Astrocyte of the spinal cord (primary cell): ENCODE data around the gene CACNA1I.

ENCODE experiments used
- DNase-seq: peaks from one replicate; pipeline ENCODE4 v3.0.0; 2011; ENCODE audit warnings: low read depth, low spot score
- H3K4me3 ChIP-seq: 2 replicates; pipeline ENCODE4 v1.5.1; 2011; ENCODE audit warnings: low read depth, mild to moderate bottlenecking, low read length, moderate library complexity
- CTCF ChIP-seq: IDR thresholded peaks from 2 replicates; pipeline ENCODE4 v1.5.1; 2012; ENCODE audit warnings: low read depth, mild to moderate bottlenecking, low read length, inconsistent platforms
- in situ Hi-C: cut with HindIII; loops from 2 replicates; pipeline ENCODE4 v1.10.0; 2017; ENCODE audit warnings: low sequenced_read_pairs

CACNA1I gene

GRCh38 chr22:39656495-39657490, 86.2 kb downstream of the CACNA1I start:
- in situ Hi-C loops, result no loop called here
- DNase-seq, result no peak
- H3K4me3 ChIP-seq, result no peak overlapping the region
- TF ChIP-seq CTCF, result no peak

GRCh38 chr22:39658367-39658766, 87.8 kb downstream of the CACNA1I start:
- no peak for DNase-seq
- H3K4me3 ChIP-seq, result no peak overlapping the region
- in situ Hi-C loops, result no loop called here
- TF ChIP-seq CTCF, result no peak

GRCh38 chr22:39658806-39659463, 88.4 kb downstream of the CACNA1I start:
- no peak overlapping the region for H3K4me3 ChIP-seq
- no peak for DNase-seq
- no peak for TF ChIP-seq CTCF
- in situ Hi-C loops, result no loop called here

- no peak overlapping the region for H3K4me3 ChIP-seq
- in situ Hi-C loops, result no loop called here
- DNase-seq, result no peak
- no peak for TF ChIP-seq CTCF
These were observed 90.9 kb downstream of the CACNA1I start for GRCh38 chr22:39661501-39661841.

GRCh38 chr22:39661842-39662685, 91.5 kb downstream of the CACNA1I start:
- DNase-seq, result no peak
- in situ Hi-C loops, result no loop called here
- no peak for TF ChIP-seq CTCF
- H3K4me3 ChIP-seq, result no peak overlapping the region

GRCh38 chr22:39662686-39663052, 92.1 kb downstream of the CACNA1I start:
- H3K4me3 ChIP-seq, result no peak overlapping the region
- no peak for TF ChIP-seq CTCF
- no peak for DNase-seq
- in situ Hi-C loops, result no loop called here
